Skeletal muscle cell (primary cell): Measurements from ENCODE around the gene C19orf25.
A peak's percentile ranks its signal among the peaks of the same experiment; 100 is the strongest.
"Not testable (repeated sequence)": the region's sequence is repeated elsewhere in the genome, so short reads cannot be mapped to it uniquely, and the experiment has no call there.

Experiments
- DNase-seq: peaks from one replicate; pipeline ENCODE4 v3.0.0-alpha.2; 2010; ENCODE audit warnings: low read depth
- H3K4me3 ChIP-seq: 2 replicates; pipeline ENCODE4 v1.5.1; 2011; ENCODE audit warnings: low read depth, mild to moderate bottlenecking, control low read depth, low read length, moderate library complexity

C19orf25 gene

GRCh38 chr19:1453525-1454364, 25.3 kb downstream of the C19orf25 start:
- no peak overlapping the region for H3K4me3 ChIP-seq
- no peak for DNase-seq

GRCh38 chr19:1452802-1453524, 26.1 kb downstream of the C19orf25 start:
- no peak for DNase-seq
- H3K4me3 ChIP-seq: no peak overlapping the region

GRCh38 chr19:1451916-1452801, 26.9 kb downstream of the C19orf25 start:
- H3K4me3 ChIP-seq: no peak overlapping the region
- DNase-seq: no peak

GRCh38 chr19:1450735-1451731, 28.0 kb downstream of the C19orf25 start:
- no peak for DNase-seq
- H3K4me3 ChIP-seq: no peak overlapping the region

GRCh38 chr19:1449467-1450442, 29.3 kb downstream of the C19orf25 start, which contains the start of gene APC2:
APC2 (plus strand) TSS chr19:1450121; CDS start chr19:1453002, 2,881 bp downstream.
- no peak for DNase-seq
- peak within 1 kb of the TSS; percentile 39 for H3K4me3 ChIP-seq

GRCh38 chr19:1447944-1448343, 31.1 kb downstream of the C19orf25 start:
- no peak overlapping the region for H3K4me3 ChIP-seq
- no peak for DNase-seq

GRCh38 chr19:1447504-1447903, 31.5 kb downstream of the C19orf25 start:
- DNase-seq: no peak
- H3K4me3 ChIP-seq: no peak overlapping the region

GRCh38 chr19:1446713-1447481, 32.1 kb downstream of the C19orf25 start:
- peak overlapping the region; percentile 36 for H3K4me3 ChIP-seq
- no peak for DNase-seq

- peak overlapping the region; percentile 36 for H3K4me3 ChIP-seq
- DNase-seq: no peak
These were observed 32.9 kb downstream of the C19orf25 start for GRCh38 chr19:1445932-1446712.

- H3K4me3 ChIP-seq: peak overlapping the region; percentile 36
These were observed 33.7 kb downstream of the C19orf25 start for GRCh38 chr19:1445185-1445931.

GRCh38 chr19:1441677-1442438, 37.2 kb downstream of the C19orf25 start:
- no peak overlapping the region for H3K4me3 ChIP-seq
- no peak for DNase-seq

More at GRCh38 chr19:1445185-1445931, 33.7 kb downstream of the C19orf25 start:
- no peak for DNase-seq

- no peak for DNase-seq
- H3K4me3 ChIP-seq: no peak overlapping the region
These were observed 38.0 kb downstream of the C19orf25 start for GRCh38 chr19:1441022-1441426.

GRCh38 chr19:1440418-1440801, 38.6 kb downstream of the C19orf25 start:
- no peak overlapping the region for H3K4me3 ChIP-seq
- DNase-seq: no peak

- not testable (repeated sequence) for DNase-seq
- peak overlapping the region; percentile 72 for H3K4me3 ChIP-seq
These were observed 39.2 kb downstream of the C19orf25 start for GRCh38 chr19:1439525-1440417.
